Epidermal melanocyte (primary cell): ENCODE measurements around the gene GNG7.
"Not testable (repeated sequence)": the region's sequence is repeated elsewhere in the genome, so short reads cannot be mapped to it uniquely, and the experiment has no call there.

ENCODE experiments used
- DNase-seq: peaks from one replicate; pipeline ENCODE4 v3.0.0; 2011; ENCODE audit warnings: low spot score; ENCODE audit not compliant: insufficient read length

The GNG7 gene

DNA sequence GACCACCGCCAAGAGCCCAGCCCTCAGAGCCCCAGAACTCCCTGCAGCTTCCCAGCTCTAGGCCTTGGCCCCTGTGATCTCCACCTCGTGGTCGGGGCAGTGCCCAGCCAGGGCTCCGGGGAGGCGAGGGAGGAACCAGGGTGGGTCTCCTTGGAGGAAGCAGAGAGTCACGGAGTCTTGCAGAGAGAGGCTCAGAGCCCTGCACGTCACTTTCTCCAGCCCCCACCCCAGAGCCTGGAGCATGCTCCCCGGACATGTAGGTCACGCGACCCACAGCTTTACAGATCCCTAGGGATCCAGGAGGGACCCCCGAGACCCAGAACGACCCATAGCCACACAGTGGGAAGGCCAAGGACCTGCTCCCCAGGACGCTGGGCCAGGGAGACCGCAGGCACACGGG, 214.7 kb downstream of the GNG7 start:
- DNase-seq = no peak

- DNase-seq = no peak
These were observed 215.4 kb downstream of the GNG7 start for GRCh38 chr19:2487090-2487489.

- no peak for DNase-seq
These were observed 217.1 kb downstream of the GNG7 start for GRCh38 chr19:2485428-2485827.

DNA sequence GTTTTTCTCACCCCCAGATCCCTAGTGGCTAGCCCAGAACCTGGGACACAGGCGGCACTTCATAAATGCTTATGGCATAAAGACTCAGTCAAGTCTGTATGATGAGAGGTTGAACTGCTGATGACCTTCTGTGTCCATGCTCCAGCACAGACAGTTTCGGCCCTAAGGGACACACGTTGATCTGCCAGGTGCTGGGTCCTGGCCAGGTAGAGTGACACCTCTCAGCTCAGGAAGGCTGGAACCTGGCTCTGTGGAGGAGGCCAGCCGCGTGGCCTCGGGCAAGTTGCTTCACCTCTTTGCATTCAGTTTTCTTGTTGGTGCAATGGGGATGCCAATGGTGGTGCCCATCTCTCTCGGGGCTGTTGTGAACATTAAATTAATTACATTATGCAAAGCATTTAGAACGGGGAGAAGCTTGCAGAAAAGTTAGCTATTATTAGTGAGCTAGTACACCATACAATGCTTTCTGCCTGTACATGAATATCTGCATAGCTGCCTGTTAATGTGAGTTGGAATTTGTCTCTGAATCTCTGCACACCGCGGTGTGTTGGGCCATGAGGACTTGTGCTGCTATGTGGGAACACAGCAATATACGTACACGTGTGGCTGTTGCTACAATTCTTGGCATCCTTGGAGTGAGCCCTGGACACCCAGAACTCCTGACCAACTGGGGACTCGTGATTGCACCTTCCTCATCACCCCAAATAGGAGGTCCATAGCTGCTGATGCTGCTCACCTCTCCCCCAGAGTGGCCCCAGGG, 218.1 kb downstream of the GNG7 start:
- DNase-seq = no peak

GRCh38 chr19:2483484-2484151, 218.9 kb downstream of the GNG7 start:
- no peak for DNase-seq

DNA sequence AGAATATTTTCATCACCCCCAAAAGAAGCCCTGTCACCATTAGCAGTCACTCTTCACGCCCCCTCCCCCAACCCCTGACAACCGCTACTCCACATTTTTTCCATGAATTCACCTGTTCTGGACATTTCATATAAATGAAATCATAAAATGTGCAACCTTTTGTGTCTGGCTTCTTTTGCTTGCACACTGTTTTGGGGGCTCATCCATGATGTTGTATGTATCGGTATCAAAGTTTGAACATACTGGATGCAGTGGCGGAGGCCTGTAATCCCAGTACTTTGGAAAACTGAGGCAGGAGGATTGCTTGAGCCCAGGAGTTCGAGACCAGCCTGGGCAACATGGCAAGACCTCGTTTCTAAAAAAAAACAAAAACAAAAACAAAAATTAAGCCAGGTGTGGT, 219.4 kb downstream of the GNG7 start:
- DNase-seq = no peak

DNA sequence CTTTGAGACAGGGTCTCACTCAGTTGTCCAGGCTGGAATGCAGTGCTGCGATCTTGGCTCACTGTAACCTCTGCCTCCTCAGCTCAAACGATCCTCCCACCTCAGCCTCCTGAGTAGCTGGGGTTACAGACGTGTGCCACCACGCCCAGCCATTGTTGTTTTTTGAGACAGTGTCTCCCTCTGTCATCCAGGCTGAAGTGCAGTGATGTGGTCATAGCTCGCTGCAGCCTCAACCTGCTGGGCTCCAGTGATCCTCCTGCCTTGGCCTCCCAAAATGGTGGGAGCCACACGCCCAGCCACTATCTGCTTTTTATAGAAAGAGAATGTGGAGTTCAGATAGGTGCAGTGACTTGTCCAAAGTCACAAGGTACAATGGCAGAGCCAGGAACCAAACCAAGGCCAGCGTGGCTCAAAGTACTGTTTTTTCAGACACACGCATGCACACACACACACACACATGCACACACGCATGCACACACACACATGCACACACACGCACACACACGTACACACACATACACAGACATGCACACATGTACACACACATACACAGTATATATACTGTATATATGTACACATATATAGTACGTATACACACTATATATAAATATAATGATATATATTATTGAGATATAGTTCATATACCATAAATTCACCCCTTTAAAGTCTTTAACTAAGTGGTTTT, 220.0 kb downstream of the GNG7 start:
- DNase-seq = no peak

GRCh38 chr19:2481466-2481865, 221.0 kb downstream of the GNG7 start:
- no peak for DNase-seq

DNA sequence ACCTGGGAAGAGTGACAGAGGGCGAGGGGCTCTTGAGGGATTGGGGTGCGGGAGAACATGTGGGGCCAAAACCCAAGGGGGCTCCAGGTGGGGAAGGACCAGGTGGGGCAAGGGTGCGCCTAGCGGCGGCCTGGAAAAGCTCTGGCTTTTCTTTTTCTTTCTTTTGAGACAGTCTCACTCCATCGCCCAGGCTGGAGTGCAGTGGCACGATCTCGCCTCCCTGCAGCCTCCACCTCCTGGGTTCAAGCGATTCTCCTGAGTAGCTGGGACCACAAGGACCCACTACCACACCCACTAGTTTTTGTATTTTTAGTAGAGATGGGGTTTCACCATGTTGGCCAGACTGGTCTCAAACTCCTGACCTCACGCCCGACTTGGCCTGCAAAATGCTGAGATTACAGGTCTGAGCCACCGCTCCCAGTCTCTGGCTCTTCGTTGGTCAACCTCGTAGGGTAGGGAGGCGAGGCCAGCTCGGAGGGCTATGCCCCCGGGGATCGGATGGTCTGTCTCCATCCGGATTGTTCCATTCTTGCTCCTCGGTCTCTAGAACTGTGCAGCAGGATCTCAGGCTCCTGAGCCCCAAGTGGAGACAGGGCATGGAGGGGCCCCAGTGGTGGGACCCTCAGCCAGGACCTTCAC, 222.8 kb downstream of the GNG7 start:
- no peak for DNase-seq

DNA sequence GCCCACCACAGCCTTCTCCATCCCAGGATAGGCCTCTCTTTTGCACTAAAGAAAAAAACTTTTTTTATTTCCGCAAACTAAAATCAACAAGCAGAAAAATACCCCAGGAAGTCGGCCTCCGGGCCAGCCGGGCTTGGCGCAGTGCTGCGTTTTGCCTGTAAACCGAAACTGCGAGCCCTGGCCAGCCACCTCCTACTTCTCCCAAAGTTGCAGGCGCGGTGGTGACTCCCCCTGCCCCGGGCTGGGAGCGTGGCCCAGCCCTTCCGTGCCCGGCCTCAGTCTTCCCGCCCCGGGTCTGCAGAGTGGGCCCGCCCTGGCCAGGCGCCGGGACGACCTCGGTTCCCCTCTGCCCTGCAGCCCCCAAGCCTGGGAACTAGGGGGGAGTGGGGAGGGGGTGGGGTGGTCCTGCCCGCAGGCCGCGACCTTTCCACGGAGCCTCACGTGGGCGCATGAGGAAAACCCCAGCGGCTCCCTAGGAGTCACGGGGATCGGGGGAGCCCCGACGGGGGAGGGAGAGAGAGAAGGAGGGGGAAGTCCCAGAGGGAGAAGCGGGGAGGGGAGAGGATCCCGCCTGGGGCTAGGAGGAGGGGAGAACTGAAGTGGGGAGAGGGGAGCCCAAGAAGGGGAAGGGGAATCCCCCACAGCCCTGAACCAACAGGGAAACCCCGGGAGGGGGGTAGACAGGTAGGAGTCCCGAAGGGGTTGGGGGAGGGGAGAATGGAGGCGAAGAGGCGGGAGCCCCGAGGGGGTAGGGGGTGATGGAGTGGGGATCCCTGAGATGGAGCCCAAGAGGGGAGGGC, 223.5 kb downstream of the GNG7 start:
- DNase-seq = peak; percentile 31

- peak; percentile 28 for DNase-seq
These were observed 224.2 kb downstream of the GNG7 start for GRCh38 chr19:2478278-2478755.

GRCh38 chr19:2477732-2478191, 224.7 kb downstream of the GNG7 start:
- DNase-seq = peak; percentile 21

GRCh38 chr19:2477141-2477710, 225.3 kb downstream of the GNG7 start:
- DNase-seq = peak; percentile 14

GRCh38 chr19:2476451-2477140, 225.9 kb downstream of the GNG7 start:
- DNase-seq = peak; percentile 15

DNA sequence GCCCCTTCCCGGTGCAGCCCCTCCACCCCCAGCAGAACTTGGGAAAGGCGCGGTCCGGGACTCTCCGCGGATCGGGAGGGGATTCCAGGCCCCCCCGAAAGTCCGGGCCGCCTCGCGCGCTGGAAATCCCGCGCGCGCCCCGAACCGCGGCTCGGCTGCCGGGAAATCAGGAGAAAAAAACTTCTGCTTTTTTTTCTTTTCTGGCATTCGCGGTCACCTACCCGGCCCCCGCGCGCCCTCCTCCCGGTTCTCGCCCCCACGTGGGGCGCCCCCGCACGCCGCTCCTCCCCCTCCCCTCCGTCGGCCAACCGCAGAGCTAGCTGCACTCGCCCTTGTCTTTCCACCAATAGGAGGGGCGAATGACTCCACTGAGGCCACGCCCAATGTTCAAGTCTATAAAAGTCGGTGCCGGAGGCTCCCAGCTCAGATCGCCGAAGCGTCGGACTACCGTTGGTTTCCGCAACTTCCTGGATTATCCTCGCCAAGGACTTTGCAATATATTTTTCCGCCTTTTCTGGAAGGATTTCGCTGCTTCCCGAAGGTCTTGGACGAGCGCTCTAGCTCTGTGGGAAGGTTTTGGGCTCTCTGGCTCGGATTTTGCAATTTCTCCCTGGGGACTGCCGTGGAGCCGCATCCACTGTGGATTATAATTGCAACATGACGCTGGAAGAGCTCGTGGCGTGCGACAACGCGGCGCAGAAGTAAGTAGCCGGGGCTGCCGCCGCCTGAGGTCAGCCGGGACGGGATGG, 226.6 kb downstream of the GNG7 start, which contains the start of gene GADD45B:
TSS of gene GADD45B (plus strand) at position 426 of the 749 bp plus-strand sequence. CDS start at position 658, 232 bp downstream.
- DNase-seq = peak; percentile 99

DNA sequence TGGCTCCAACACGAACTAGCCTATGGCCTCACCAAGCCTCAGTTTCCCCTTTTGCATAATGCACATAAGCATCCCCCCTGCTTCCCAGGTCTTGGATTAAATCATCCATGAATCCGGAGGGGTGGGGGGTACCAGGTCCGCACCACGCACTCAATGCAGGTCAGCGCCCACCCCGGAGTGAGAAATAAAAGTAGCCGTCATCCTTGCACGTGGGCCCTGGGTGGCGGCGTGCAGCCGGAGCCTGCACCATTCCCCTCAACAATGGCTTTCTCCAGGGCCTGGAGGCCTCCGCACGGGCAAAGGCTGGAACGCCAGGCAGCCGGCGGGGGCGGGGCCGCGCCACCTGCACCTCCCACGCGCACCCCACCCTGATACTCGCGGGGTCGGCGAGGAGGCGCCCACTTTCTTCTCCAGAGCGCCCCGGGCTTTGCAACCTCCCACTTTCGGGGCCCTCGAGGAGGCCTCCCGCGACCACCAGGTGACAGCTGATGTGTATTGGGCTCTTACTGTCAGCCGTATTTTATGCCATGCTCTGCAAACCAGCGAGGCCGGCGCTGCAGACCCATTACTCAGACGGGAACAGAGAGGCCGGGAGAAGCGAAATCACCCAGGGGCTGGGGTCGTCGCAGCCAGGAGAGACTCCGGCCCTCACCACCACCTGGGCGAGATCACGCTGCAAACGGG, 227.3 kb downstream of the GNG7 start:
- peak; percentile 20 for DNase-seq

- peak; percentile 77 for DNase-seq
These were observed 228.1 kb downstream of the GNG7 start for GRCh38 chr19:2474232-2475017.

DNA sequence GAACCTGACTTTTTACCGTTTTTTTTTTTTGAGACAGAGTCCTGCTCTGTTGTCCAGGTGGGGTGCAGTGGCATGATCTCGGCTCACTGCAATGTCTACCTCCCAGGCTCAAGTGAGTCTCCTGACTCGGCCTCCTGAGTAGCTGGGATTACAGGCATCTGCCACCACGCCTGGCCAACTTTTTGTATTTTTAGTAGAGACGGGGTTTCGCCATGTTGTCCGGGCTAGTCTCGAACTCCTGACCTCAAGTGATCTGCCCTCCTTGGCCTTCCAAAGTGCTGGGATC, 232.6 kb downstream of the GNG7 start:
- DNase-seq = not testable (repeated sequence)
